Body of pancreas (tissue), 4 donors: ENCODE data around the gene SOHLH2. TPM values are rescaled to one million over a fixed set of nuclear protein-coding genes. Genes with fewer than 3 reads are reported as not detected.

Experiments
- ATAC-seq: fragments of 150-250 bp; one replicate; pipeline ENCODE4 v1.9.1; 2016
- DNase-seq, 4 donors: peaks; one replicate each; pipeline ENCODE4 v3.0.0-alpha.2; 2019
- H3K27ac ChIP-seq, 4 donors: fragments of 200-600 bp; sonication (generic); 1 replicate in 3 of 4; 2 replicates in 1 of 4; pipeline versions ENCODE4 v1.5.1 to v1.6.1; 2016 to 2019; ENCODE audit warnings: mild to moderate bottlenecking in 1 of 4, mixed read lengths in 1 of 4, moderate library complexity in 1 of 4
- H3K27me3 ChIP-seq, 2 donors: fragments of 200-600 bp; sonication (generic); one replicate each; pipeline ENCODE4 v1.6.0; 2016; ENCODE audit warnings: mild to moderate bottlenecking in 1 of 2
- H3K36me3 ChIP-seq, 2 donors: fragments of 200-600 bp; sonication (generic); replicated peaks in 1 of 2; 2 replicates each; pipeline ENCODE4 v1.5.1; 2016; ENCODE audit warnings: low read depth in 2 of 2; ENCODE audit not compliant: insufficient read depth in 1 of 2
- H3K4me1 ChIP-seq: fragments of 200-600 bp; sonication (generic); one replicate; pipeline ENCODE4 v1.6.0; 2016
- H3K4me3 ChIP-seq, 2 donors: fragments of 200-600 bp; sonication (generic); 1 replicate in 1 of 2; 2 replicates in 1 of 2; pipeline ENCODE4 v1.5.1; 2016 to 2019
- H3K9me3 ChIP-seq, 3 donors: fragments of 200-600 bp; sonication (generic); 1 replicate in 2 of 3; 2 replicates in 1 of 3; pipeline ENCODE4 v1.5.1; 2016
- CTCF ChIP-seq, 7 experiments: fragments of 450-650 bp in 4 of 7; fragments of 200-600 bp in 3 of 7; sonication (generic) in 3 of 7; IDR thresholded peaks; one replicate each; pipeline ENCODE4 v1.5.1; 2016 to 2019; ENCODE audit warnings: antibody characterized with exemption in 7 of 7
- POLR2A ChIP-seq, 3 donors: fragments of 450-650 bp; IDR thresholded peaks; one replicate each; pipeline ENCODE4 v1.6.1; 2016; ENCODE audit warnings: antibody characterized with exemption in 3 of 3, mild to moderate bottlenecking in 2 of 3
- WGBS, 2 donors: methylation state at CpG; one replicate each; pipeline ENCODE4 v1.1.5; 2017; 5-methylcytosine and 5-hydroxymethylcytosine counted together
- intact Hi-C: fragments of 100-400 bp; cut with DNase I; formaldehyde crosslinking; loops from one replicate; pipeline ENCODE4 v1.15.1; 2023
- total RNA-seq, 2 donors: library from RNA; depleted of rRNA; stranded (reverse); fragments of >200 nt; gene quantifications; one replicate each; pipeline ENCODE4 v1.1.0, GENCODE V29; 2016

SOHLH2 gene
- total RNA-seq, 2 donors from 2014 or later = not detected

DNA sequence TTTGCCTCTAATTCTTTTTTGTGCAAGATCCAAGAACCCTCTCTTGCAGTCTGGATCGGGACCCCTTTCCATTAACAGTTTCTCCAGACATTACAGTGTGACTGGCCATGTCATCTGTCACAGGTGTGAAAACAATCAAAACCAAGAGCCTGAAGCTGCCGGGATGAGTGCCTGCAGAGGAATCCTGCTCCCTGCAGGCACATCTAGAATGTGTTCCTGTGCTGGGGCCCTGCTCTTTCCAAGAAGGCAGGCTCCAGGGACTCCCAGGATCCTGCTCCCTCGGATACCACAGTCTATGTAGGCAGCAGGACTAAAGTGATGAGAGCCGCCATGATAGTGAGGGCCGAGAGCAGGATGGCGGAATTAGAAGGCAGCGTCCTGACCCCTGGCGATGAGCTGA, 44.5 kb upstream of the SOHLH2 start:
- Histone ChIP-seq H3K36me3 (no peaks in the 10 kb centered on the region), H3K4me3 (no peak overlapping the region), H3K27me3 (no peaks in the 10 kb centered on the region), H3K27ac (no peak overlapping the region), H3K9me3 (no peaks in the 10 kb centered on the region), H3K4me1 (no peaks in the 10 kb centered on the region)
- TF ChIP-seq CTCF (IDR thresholded peaks at IDR 0.05) = no peak
- no peak for TF ChIP-seq POLR2A (IDR thresholded peaks at IDR 0.05)
- WGBS, 2 donors = 83 to 91% methylated on average over 3 to 8 of the region's 8 CpGs
- intact Hi-C loops = no loop called here
- no peak for ATAC-seq
- DNase-seq = no peak

DNA sequence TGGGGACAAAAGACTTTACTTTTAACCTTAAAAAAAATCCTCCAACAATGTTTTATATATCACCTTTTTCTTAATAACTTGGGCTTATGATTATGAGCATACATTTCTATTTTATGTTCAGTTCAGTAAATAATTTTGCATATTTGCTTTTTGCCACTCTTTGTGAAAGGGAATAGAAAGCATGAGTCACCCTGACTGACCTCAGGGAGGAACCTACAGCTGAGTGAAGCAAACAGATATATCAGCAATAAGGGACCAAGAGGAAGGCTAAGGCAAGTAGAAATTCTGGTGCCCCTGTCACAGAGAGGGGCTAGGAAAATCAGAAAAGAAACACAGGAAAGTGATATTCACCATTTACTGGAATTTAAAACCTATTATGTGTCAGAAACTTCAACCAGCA, 37.2 kb upstream of the SOHLH2 start:
- Histone ChIP-seq H3K4me3 (no peak overlapping the region), H3K4me1 (no peaks in the 10 kb centered on the region), H3K36me3 (no peaks in the 10 kb centered on the region), H3K27me3 (no peaks in the 10 kb centered on the region), H3K9me3 (no peaks in the 10 kb centered on the region), H3K27ac (no peak overlapping the region)
- DNase-seq (no peak), ATAC-seq (no peak)
- intact Hi-C loops = no loop called here
- TF ChIP-seq POLR2A (IDR thresholded peaks at IDR 0.05) (no peak), CTCF (IDR thresholded peaks at IDR 0.05) (no peak)

DNA sequence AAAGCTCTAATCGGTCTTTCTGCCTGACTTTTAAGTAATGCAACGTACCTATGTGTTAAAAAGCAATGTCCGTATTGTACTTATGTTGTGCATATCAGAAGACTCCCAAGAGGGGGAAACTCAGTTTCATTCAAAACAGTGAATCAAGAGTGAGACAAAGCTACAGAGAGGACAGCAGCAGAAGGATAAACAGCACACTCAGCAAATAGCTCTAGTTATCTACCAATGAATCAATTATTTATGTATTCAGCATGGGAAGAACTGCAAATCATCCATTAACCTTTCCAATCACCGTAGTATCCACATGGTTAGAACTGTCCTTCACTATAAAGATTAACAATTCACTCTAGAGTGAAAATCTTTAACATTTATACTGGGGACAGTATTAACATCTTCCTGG, 36.7 kb upstream of the SOHLH2 start:
- no peaks in the 10 kb centered on the region for H3K9me3 ChIP-seq

GRCh38 chr13:36248700-36249099, 34.3 kb upstream of the SOHLH2 start:
- H3K27ac ChIP-seq = no peak overlapping the region
- ATAC-seq (no peak), DNase-seq (no peak)
- no peak overlapping the region for H3K4me3 ChIP-seq
- intact Hi-C loops = no loop called here
- no peak for TF ChIP-seq CTCF (IDR thresholded peaks at IDR 0.05)
- no peak for TF ChIP-seq POLR2A (IDR thresholded peaks at IDR 0.05)
- H3K4me1 ChIP-seq = no peaks in the 10 kb centered on the region
- H3K27me3 ChIP-seq = no peaks in the 10 kb centered on the region
- no peaks in the 10 kb centered on the region for H3K9me3 ChIP-seq
- no peaks in the 10 kb centered on the region for H3K36me3 ChIP-seq

More for the DNA sequence above, 36.7 kb upstream of the SOHLH2 start:
- Histone ChIP-seq H3K27me3 (no peaks in the 10 kb centered on the region), H3K27ac (no peak overlapping the region), H3K4me3 (no peak overlapping the region), H3K4me1 (no peaks in the 10 kb centered on the region), H3K36me3 (no peaks in the 10 kb centered on the region)
- intact Hi-C loops = no loop called here
- no peak for DNase-seq
- TF ChIP-seq CTCF (IDR thresholded peaks at IDR 0.05) (no peak), POLR2A (IDR thresholded peaks at IDR 0.05) (no peak)
- no peak for ATAC-seq
- 78 to 85% methylated on average over 4 of the region's 4 CpGs for WGBS, 2 donors

- WGBS, 2 donors = 69 to 70% methylated on average over 1 of the region's 1 CpG
- ATAC-seq (no peak), DNase-seq (no peak)
- no peaks in the 10 kb centered on the region for H3K36me3 ChIP-seq
- no peaks in the 10 kb centered on the region for H3K9me3 ChIP-seq
- intact Hi-C loops = no loop called here
- no peak for TF ChIP-seq CTCF (IDR thresholded peaks at IDR 0.05)
- TF ChIP-seq POLR2A (IDR thresholded peaks at IDR 0.05) = no peak
- H3K4me3 ChIP-seq = no peak overlapping the region
- H3K4me1 ChIP-seq = no peaks in the 10 kb centered on the region
- no peak overlapping the region for H3K27ac ChIP-seq
- no peaks in the 10 kb centered on the region for H3K27me3 ChIP-seq
Measured at GRCh38 chr13:36244990-36245389, 30.6 kb upstream of the SOHLH2 start.
